Fibroblast of lung (primary cell): ENCODE data around the gene AVPR1B. TPM values are rescaled to one million over a fixed set of nuclear protein-coding genes. Genes with fewer than 3 reads are reported as not detected.

ENCODE experiments used
- DNase-seq, 2 donors: peaks; one replicate each; pipeline versions ENCODE4 v3.0.0 to v3.0.0-alpha.2; 2010; ENCODE audit warnings: low read depth in 2 of 2
- H2AFZ ChIP-seq: 2 replicates; pipeline ENCODE4 v1.5.1; 2012; ENCODE audit warnings: low read length, control low read depth, inconsistent platforms
- H3K27ac ChIP-seq: 2 replicates; pipeline ENCODE4 v1.5.1; 2011; ENCODE audit warnings: low read length, control low read depth; ENCODE audit not compliant: insufficient read depth
- H3K27me3 ChIP-seq: 2 replicates; pipeline ENCODE4 v1.5.1; 2011; ENCODE audit warnings: mild to moderate bottlenecking, low read length; ENCODE audit not compliant: control insufficient read depth, insufficient read depth
- H3K36me3 ChIP-seq: 2 replicates; pipeline ENCODE4 v1.5.1; 2011; ENCODE audit warnings: low read length; ENCODE audit not compliant: control insufficient read depth, insufficient read depth
- H3K4me1 ChIP-seq: 2 replicates; pipeline ENCODE4 v1.5.1; 2011; ENCODE audit warnings: low read length; ENCODE audit not compliant: control insufficient read depth, insufficient read depth; ENCODE audit errors: extremely low read depth
- H3K4me2 ChIP-seq: 2 replicates; pipeline ENCODE4 v1.5.1; 2011; ENCODE audit warnings: low read length, control low read depth; ENCODE audit not compliant: insufficient read depth; ENCODE audit errors: extremely low read depth
- H3K4me3 ChIP-seq, 4 experiments: fragments of 200-600 bp in 1 of 4; sonication (generic) in 1 of 4; replicated peaks in 1 of 4; 2 replicates each; pipeline ENCODE4 v1.5.1; 2011 to 2016; ENCODE audit warnings: low read length in 4 of 4, low read depth in 3 of 4, mild to moderate bottlenecking in 3 of 4, control low read depth in 2 of 4, inconsistent platforms in 1 of 4, mixed read lengths in 1 of 4; ENCODE audit not compliant: insufficient read depth in 1 of 4; ENCODE audit errors: control extremely low read depth in 1 of 4
- H3K79me2 ChIP-seq: 2 replicates; pipeline ENCODE4 v1.5.1; 2012; ENCODE audit warnings: mild to moderate bottlenecking, low read length, inconsistent platforms; ENCODE audit not compliant: control insufficient read depth, insufficient read depth
- H3K9ac ChIP-seq: 2 replicates; pipeline ENCODE4 v1.5.1; 2011; ENCODE audit warnings: mild to moderate bottlenecking, low read length, control low read depth; ENCODE audit not compliant: insufficient read depth
- H3K9me3 ChIP-seq: 2 replicates; pipeline ENCODE4 v1.5.1; 2012; ENCODE audit warnings: low read depth, low read length; ENCODE audit not compliant: control insufficient read depth, insufficient read depth
- H4K20me1 ChIP-seq: 2 replicates; pipeline ENCODE4 v1.5.1; 2011; ENCODE audit warnings: low read length; ENCODE audit not compliant: control insufficient read depth, insufficient read depth; ENCODE audit errors: extremely low read depth
- EZH2 ChIP-seq: IDR thresholded peaks from 2 replicates; pipeline ENCODE4 v1.5.1; 2012; ENCODE audit warnings: low read length, control low read depth, mild to moderate bottlenecking; ENCODE audit errors: missing control alignments
- polyA plus RNA-seq, 2 donors: library from polyadenylated mRNA; depleted of rRNA in 1 of 2; stranded (reverse) in 1 of 2; unstranded in 1 of 2; fragments of >200 nt; gene quantifications; 2 replicates each; pipeline ENCODE4 v1.2.1, GENCODE V29; 2011 to 2012; ENCODE audit warnings: missing spikeins in 1 of 2
- total RNA-seq: library from RNA; depleted of rRNA; stranded (reverse); fragments of >200 nt; gene quantifications from 2 replicates; pipeline ENCODE4 v1.2.1, GENCODE V29; 2014
- TF ChIP-seq, protein P1 (sequence below), 2 donors: IDR thresholded peaks in 1 of 2; conservative IDR thresholded peaks in 1 of 2; 1 replicate in 1 of 2; 2 replicates in 1 of 2; pipeline ENCODE4 v1.5.1; 2011 to 2012; ENCODE audit warnings: low read length in 2 of 2, control low read depth in 1 of 2, inconsistent platforms in 1 of 2, low read depth in 1 of 2, mild to moderate bottlenecking in 1 of 2

AVPR1B gene
- total and polyA plus RNA-seq, 2 donors (not counting 1 experiment from before 2014, with no cell fraction given): not detected

DNA sequence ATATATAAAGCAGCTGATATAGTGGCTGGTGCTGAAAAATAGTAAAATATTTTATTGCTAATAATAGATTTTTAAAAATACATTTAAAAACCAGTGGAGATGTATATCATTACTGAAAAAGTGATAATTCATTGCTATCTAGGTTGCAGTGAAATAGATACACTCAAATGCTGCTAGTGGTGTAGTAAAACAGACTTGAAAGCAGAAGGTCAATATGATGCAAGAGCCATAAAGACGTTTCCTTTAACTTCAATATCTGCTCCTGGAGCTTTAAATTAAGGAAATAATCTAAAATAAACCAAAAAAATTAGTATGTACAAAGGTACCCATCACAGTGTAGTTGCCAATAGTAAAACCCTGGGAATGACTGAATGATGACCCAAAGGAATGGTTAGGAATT is 38.1 kb downstream of the AVPR1B start:
- no peaks in the 10 kb centered on the region for H3K36me3 ChIP-seq
- TF ChIP-seq, protein P1, sequence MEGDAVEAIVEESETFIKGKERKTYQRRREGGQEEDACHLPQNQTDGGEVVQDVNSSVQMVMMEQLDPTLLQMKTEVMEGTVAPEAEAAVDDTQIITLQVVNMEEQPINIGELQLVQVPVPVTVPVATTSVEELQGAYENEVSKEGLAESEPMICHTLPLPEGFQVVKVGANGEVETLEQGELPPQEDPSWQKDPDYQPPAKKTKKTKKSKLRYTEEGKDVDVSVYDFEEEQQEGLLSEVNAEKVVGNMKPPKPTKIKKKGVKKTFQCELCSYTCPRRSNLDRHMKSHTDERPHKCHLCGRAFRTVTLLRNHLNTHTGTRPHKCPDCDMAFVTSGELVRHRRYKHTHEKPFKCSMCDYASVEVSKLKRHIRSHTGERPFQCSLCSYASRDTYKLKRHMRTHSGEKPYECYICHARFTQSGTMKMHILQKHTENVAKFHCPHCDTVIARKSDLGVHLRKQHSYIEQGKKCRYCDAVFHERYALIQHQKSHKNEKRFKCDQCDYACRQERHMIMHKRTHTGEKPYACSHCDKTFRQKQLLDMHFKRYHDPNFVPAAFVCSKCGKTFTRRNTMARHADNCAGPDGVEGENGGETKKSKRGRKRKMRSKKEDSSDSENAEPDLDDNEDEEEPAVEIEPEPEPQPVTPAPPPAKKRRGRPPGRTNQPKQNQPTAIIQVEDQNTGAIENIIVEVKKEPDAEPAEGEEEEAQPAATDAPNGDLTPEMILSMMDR (conservative IDR thresholded peaks at IDR 0.05 in 1 of 2, IDR thresholded peaks at IDR 0.05 in 1 of 2; ENCODE audit: low read depth in 1 of 2, low read length in 2 of 2): no peak
- no peak for TF ChIP-seq EZH2
- H3K27me3 ChIP-seq: peaks cover 12% of the 10 kb centered on the region

DNA sequence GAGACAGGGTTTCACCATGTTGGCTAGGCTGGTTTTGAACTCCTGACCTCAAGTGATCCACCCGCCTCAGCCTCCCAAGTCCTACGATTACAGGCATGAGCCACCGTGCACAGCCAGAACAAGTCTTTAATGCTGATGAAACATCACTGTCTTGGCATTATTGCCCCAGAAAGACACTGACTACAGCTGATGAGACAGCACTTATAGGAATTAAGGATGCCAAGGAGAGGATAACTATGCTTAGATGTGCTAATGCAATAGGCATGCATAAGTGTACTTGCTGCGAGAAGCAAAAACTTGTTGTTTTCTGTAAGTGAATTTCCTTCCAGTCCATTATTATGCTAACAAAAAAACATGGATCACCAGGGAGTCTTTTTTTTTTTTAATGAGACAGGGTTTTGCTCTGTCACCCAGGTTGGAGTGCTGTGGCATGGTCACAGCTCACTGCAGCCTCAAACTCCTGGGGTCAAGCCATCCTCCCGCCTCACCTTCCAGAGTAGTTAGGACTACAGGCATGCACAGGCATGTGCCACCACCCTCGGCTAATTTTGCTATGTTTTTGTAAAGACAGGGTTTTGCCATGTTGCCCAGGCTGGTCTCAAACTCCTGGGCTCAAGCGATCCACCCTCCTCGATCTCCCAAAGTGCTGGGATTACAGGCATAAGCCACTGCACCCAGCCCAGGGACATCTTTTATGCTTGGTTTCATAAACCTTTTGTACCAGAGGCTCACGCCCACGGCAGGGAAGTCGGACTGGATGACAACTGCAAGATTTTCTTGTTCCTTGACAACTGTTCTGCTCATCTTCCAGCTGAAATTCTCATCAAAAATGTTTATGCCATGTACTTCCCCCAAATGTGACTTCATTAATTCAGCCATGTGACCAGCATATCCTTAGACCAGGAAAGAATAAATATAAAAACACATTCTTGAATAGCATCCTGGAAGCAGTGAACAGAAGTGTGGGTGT is 41.1 kb downstream of the AVPR1B start:
- no peak overlapping the region for H3K27ac ChIP-seq
- H3K79me2 ChIP-seq: no peaks in the 10 kb centered on the region
- TF ChIP-seq, protein P1 (conservative IDR thresholded peaks at IDR 0.05 in 1 of 2, IDR thresholded peaks at IDR 0.05 in 1 of 2; ENCODE audit: low read depth in 1 of 2, low read length in 2 of 2): no peak
- TF ChIP-seq EZH2: no peak
- H3K27me3 ChIP-seq: peaks cover 5% of the 10 kb centered on the region
- no peaks in the 10 kb centered on the region for H4K20me1 ChIP-seq
- H2AFZ ChIP-seq: no peak overlapping the region
- no peak overlapping the region for H3K4me3 ChIP-seq
- no peaks in the 10 kb centered on the region for H3K4me1 ChIP-seq
- no peaks in the 10 kb centered on the region for H3K36me3 ChIP-seq
- DNase-seq: peak in 1 of 2 donors; percentile 48
- no peak overlapping the region for H3K4me2 ChIP-seq
- no peak overlapping the region for H3K9ac ChIP-seq
- no peaks in the 10 kb centered on the region for H3K9me3 ChIP-seq

More for the DNA sequence above, 38.1 kb downstream of the AVPR1B start:
- Histone ChIP-seq H4K20me1 (no peaks in the 10 kb centered on the region), H3K4me3 (no peak overlapping the region), H3K9me3 (no peaks in the 10 kb centered on the region), H3K79me2 (no peaks in the 10 kb centered on the region), H3K4me2 (no peak overlapping the region), H2AFZ (no peak overlapping the region), H3K27ac (no peak overlapping the region), H3K9ac (no peak overlapping the region), H3K4me1 (no peaks in the 10 kb centered on the region)
- DNase-seq: no peak

DNA sequence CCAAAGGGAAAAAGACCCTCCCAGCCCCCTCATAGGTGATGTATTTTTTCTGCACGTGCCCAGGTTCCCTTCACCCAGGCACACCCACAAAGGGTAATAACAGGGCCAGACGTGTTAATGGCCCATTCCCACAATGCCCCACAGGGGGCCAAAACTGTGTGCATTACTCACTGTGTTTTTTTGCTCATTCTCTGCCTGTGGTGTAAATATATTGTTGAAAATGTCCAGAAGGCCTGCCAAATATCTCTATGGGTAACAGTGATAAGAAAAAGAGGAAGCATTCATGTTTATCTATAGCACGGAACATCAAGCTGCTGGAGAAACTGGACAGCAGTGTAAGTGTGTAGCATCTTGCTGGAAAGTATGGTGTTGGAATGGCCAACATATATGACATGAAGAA is 42.3 kb downstream of the AVPR1B start:
- Histone ChIP-seq H3K4me2 (no peak overlapping the region), H2AFZ (no peak overlapping the region), H3K27ac (no peak overlapping the region), H3K27me3 (peaks cover 5% of the 10 kb centered on the region), H3K4me3 (no peak overlapping the region), H3K9ac (no peak overlapping the region), H3K36me3 (no peaks in the 10 kb centered on the region), H4K20me1 (no peaks in the 10 kb centered on the region), H3K79me2 (no peaks in the 10 kb centered on the region), H3K4me1 (no peaks in the 10 kb centered on the region), H3K9me3 (no peaks in the 10 kb centered on the region)
- DNase-seq: no peak
- TF ChIP-seq EZH2: no peak
- TF ChIP-seq, protein P1 (conservative IDR thresholded peaks at IDR 0.05 in 1 of 2, IDR thresholded peaks at IDR 0.05 in 1 of 2; ENCODE audit: low read depth in 1 of 2, low read length in 2 of 2): no peak
